Psoas muscle (tissue), 8 donors: Measurements from ENCODE around the gene LRRC26. TPM values are rescaled to one million over a fixed set of nuclear protein-coding genes. Genes with fewer than 3 reads are reported as not detected.
A peak's percentile ranks its signal among the peaks of the same experiment; 100 is the strongest.

Experiments
- ATAC-seq, 4 donors: fragments of 200-7000 bp; cut with Tn5 transposase; one replicate each; pipeline ENCODE4 v1.9.1; 2020; ENCODE audit warnings: moderate library complexity in 3 of 4, mild to moderate bottlenecking in 2 of 4
- DNase-seq, 2 donors: peaks; one replicate each; pipeline ENCODE4 v3.0.0-alpha.2; 2020
- H3K27ac ChIP-seq: fragments of 200-600 bp; one replicate; pipeline ENCODE4 v1.8.0; 2022
- H3K27me3 ChIP-seq, 3 donors: fragments of 200-600 bp in 1 of 3; one replicate each; pipeline versions ENCODE4 v1.6.1 to v1.8.0; 2013 to 2022; ENCODE audit warnings: low read length in 2 of 3, mild to moderate bottlenecking in 2 of 3, moderate library complexity in 1 of 3; ENCODE audit not compliant: insufficient read depth in 3 of 3
- H3K36me3 ChIP-seq, 2 donors: fragments of 200-600 bp in 1 of 2; one replicate each; pipeline versions ENCODE4 v1.6.1 to v1.8.0; 2013 to 2022; ENCODE audit warnings: low read depth in 1 of 2, mild to moderate bottlenecking in 1 of 2, moderate library complexity in 1 of 2; ENCODE audit not compliant: insufficient read depth in 1 of 2
- H3K4me1 ChIP-seq: fragments of 200-600 bp; one replicate; pipeline ENCODE4 v1.8.0; 2022
- H3K4me3 ChIP-seq: fragments of 200-600 bp; one replicate; pipeline ENCODE4 v1.8.0; 2022; ENCODE audit warnings: mild to moderate bottlenecking
- H3K9me3 ChIP-seq: fragments of 200-600 bp; one replicate; pipeline ENCODE4 v1.8.0; 2022
- WGBS, 3 donors: extraction: QIAGEN DNeasy Blood & Tissue Kit; methylation state at CpG; one replicate each; pipeline versions ENCODE4 v1.1.6 to v1.1.7; 2013; 5-methylcytosine and 5-hydroxymethylcytosine counted together
- intact Hi-C, 2 donors: fragments of 100-400 bp; cut with DNase I; formaldehyde crosslinking; loops; one replicate each; pipeline versions ENCODE4 v1.11.0 to v1.14.2; 2022
- polyA plus RNA-seq, 3 donors: library from polyadenylated mRNA; stranded (reverse); fragments of 200-250 nt; gene quantifications; one replicate each; pipeline ENCODE4 v1.2.3, GENCODE V29; 2013
- total RNA-seq, 4 donors: library from RNA; stranded (reverse); fragmentation: NEBNext Ultra II Directional in 2 of 4; extraction: Animal tissue kit (Norgen Biotek cat#: 25700) in 2 of 4; gene quantifications; one replicate each; pipeline versions ENCODE4 v1.2.1 to v1.2.4, GENCODE V29; 2021 to 2023
- TF ChIP-seq, protein P1 (sequence below): fragments of 200-600 bp; IDR thresholded peaks from one replicate; pipeline ENCODE4 v1.8.0; 2022; ENCODE audit warnings: antibody characterized with exemption
- donor health status: healthy with polysubstance abuse.
- donor health status: DM: no; HTN: no; CAD: no; lungs with moderate emphysema.
- donor health status: Bipolar disorder and iron deficiency.
- donor health status: healthy.
- donor health status: DM: yes; HTN: yes; CAD: no.
- donor health status: DM: no; HTN: no; CAD: no.
- donor health status: DM: no; HTN: no; CAD: no.
- donor health status: DM: yes; HTN: yes; CAD: no.

Gene LRRC26
- total and polyA plus RNA-seq, 7 donors: not detected

DNA sequence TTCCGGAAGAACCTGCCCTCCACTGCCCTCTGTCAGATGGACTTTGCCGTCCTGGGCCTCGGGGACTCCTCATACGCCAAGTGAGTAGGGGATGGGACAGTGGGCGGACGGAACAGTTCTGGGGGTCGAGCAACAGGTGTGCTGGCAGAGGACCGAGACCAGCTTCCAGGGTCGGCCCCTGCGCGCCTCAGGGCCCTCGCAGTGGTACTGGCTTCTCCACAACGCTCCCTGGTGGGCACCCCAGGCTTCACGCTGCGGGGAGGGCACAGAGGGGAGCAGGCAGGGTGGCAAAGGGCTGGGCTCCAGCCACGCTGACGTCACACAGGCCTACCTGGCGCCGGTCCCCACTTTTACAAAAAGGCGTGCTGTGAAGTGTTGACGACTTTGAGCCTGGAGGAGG is 42.7 kb upstream of the LRRC26 start:
- WGBS, 3 donors: 66 to 76% (median 72%) methylated on average over 20 to 21 of the region's 21 CpGs

DNA sequence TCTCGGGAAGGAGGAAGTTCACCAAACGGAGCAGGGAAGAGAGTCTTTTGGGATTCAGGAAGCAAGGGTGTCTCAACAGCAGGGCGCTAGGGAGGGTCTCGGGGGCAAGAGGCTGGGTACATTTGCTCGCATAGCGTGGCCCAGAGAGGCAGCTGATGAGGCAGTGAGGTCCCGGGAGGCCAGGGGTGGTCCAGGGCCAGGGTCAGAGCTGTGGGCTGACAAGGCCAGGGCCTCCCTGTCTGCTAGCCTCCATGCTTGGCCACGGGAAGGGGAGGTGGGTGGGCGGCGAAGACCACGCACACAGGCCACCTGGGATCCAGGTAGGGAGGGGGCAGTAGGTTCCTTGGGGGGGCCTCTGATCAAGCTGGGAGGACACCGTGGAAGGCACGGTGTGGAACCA is 41.7 kb upstream of the LRRC26 start:
- no peak for ATAC-seq
- H3K4me3 ChIP-seq: no peak overlapping the region
- TF ChIP-seq, protein P1, sequence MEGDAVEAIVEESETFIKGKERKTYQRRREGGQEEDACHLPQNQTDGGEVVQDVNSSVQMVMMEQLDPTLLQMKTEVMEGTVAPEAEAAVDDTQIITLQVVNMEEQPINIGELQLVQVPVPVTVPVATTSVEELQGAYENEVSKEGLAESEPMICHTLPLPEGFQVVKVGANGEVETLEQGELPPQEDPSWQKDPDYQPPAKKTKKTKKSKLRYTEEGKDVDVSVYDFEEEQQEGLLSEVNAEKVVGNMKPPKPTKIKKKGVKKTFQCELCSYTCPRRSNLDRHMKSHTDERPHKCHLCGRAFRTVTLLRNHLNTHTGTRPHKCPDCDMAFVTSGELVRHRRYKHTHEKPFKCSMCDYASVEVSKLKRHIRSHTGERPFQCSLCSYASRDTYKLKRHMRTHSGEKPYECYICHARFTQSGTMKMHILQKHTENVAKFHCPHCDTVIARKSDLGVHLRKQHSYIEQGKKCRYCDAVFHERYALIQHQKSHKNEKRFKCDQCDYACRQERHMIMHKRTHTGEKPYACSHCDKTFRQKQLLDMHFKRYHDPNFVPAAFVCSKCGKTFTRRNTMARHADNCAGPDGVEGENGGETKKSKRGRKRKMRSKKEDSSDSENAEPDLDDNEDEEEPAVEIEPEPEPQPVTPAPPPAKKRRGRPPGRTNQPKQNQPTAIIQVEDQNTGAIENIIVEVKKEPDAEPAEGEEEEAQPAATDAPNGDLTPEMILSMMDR: no peak
- no peaks in the 10 kb centered on the region for H3K9me3 ChIP-seq
- H3K27me3 ChIP-seq: no peaks in the 10 kb centered on the region
- peaks cover 0 to 12% of the 10 kb centered on the region in 2 donors for H3K36me3 ChIP-seq
- peaks cover 4% of the 10 kb centered on the region for H3K4me1 ChIP-seq
- no peak for DNase-seq
- no peak overlapping the region for H3K27ac ChIP-seq
- intact Hi-C loops: no loop called here
- WGBS, 3 donors: 71 to 83% (median 76%) methylated on average over 13 of the region's 13 CpGs

More for the DNA sequence above, 42.7 kb upstream of the LRRC26 start:
- H3K27me3 ChIP-seq: no peaks in the 10 kb centered on the region
- H3K4me3 ChIP-seq: no peak overlapping the region
- peaks cover 0 to 12% of the 10 kb centered on the region in 2 donors for H3K36me3 ChIP-seq
- no peaks in the 10 kb centered on the region for H3K9me3 ChIP-seq
- H3K27ac ChIP-seq: no peak overlapping the region
- intact Hi-C loops: no loop called here
- DNase-seq: no peak
- TF ChIP-seq, protein P1: no peak
- H3K4me1 ChIP-seq: no peaks in the 10 kb centered on the region
- ATAC-seq: no peak

DNA sequence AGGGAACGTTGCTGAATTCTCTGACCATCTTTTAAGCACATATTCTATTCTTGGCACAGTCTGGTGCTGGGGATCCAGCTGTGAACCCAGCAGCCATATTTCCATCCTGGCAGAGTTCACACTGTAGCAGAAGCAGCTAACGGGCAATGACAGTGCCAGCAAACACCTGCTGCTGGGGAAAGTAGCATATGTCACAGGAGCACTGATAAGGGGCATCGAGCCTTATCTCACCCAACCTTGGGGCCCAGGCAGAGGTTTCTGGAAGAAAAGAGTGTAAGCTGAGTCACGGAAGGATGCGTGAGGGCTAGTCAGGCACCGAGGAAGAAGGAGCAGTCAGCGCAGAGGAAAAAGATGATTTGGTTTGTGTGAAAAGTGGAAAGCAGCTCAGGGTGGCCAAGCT is 36.8 kb upstream of the LRRC26 start:
- intact Hi-C loops: no loop called here
- DNase-seq: no peak
- Histone ChIP-seq H3K36me3 (no peaks in the 10 kb centered on the region), H3K9me3 (no peaks in the 10 kb centered on the region), H3K27ac (no peak overlapping the region), H3K4me3 (peak overlapping the region; percentile 81), H3K27me3 (no peaks in the 10 kb centered on the region), H3K4me1 (peaks cover 43% of the 10 kb centered on the region)
- no peak for ATAC-seq
- 71 to 78% (median 76%) methylated on average over 7 of the region's 7 CpGs for WGBS, 3 donors
- TF ChIP-seq, protein P1: no peak

DNA sequence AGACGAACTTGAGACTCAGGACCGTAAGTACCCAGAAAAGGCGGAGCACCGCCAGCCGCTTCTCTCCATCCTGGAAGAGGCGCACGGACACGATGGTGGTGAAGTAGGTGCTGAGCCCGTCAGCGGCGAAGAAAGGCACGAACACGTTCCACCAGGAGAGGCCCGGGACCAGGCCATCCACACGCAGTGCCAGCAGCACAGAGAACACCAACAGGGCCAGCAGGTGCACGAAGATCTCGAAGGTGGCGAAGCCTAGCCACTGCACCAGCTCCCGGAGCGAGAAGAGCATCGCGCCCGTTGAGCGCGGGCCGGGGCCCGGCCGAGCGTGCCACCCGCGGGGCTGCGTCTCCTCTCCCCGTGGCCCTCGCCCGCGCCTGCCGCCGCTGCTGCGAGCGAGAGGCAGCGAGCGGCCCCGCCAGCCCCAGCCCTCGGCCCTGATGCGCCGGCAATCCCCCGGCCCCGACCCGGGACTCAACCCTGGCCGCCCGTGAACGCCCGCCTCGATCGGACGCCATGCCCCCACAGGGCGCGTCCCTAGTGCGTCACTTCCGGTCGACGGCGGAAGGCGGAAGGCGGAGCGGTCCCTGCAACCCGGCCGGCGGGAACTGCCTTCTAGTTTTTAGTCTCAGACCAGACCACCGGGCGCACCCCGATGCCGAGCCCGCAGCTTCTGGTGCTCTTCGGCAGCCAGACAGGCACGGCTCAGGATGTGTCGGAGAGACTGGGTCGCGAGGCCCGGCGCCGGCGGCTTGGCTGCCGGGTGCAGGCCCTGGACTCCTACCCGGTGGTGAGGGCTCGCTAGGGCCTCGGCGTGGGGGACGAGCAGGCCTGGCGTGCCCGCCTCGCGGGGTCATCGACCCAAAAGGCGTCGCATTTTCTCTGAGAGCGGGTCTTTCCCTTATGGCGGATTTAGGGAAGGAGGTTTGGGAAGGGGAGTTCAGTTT is 35.5 kb upstream of the LRRC26 start, which contains the start of the genes NDOR1 and TMEM203:
Gene NDOR1, plus strand, starts transcription at position 575 of the 944 bp plus-strand sequence. Its CDS starts 78 bp downstream, at position 653.
Gene TMEM203, minus strand, starts transcription at position 523 of the 944 bp plus-strand sequence. Its CDS starts 234 bp downstream, at position 289.
- TF ChIP-seq, protein P1: no peak

More for the DNA sequence above, 35.5 kb upstream of the LRRC26 start, which contains the start of the genes NDOR1 and TMEM203:
- DNase-seq: peak; percentile 94 to 96
- H3K27ac ChIP-seq: peak within 1 kb of the TSS; percentile 84
- H3K4me3 ChIP-seq: peak within 1 kb of the TSS; percentile 81
- peak; percentile 64 to 78 (median 69) for ATAC-seq
- no peaks in the 10 kb centered on the region for H3K9me3 ChIP-seq
- WGBS, 3 donors: 0 to 1% (median 0%) methylated on average over 83 to 98 of the region's 98 CpGs
- no peaks in the 10 kb centered on the region for H3K27me3 ChIP-seq
- no peaks in the 10 kb centered on the region for H3K36me3 ChIP-seq
- H3K4me1 ChIP-seq: peaks cover 49% of the 10 kb centered on the region
- intact Hi-C loops: loop anchor here in 1 of 2 donors (1.0 kb wide), 1 partner anchor 17 kb away; the partner anchor contains the start of genes ANAPC2 and SSNA1
